CD4-positive, alpha-beta T cell treated with Interleukin-4 for 1 hour (primary cell): Measurements from ENCODE around the gene LITAF.

Experiments
- DNase-seq, 2 donors: peaks; one replicate each; pipeline ENCODE4 v3.0.0-alpha.2; 2020 to 2022

Gene LITAF

GRCh38 chr16:11586856-11587642, at the start of gene LITAF:
Gene LITAF, minus strand, starts transcription at chr16:11586919. Its CDS starts 30,189 bp downstream, at chr16:11556730.
- DNase-seq, result peak; percentile 56 to 60

- DNase-seq, result no peak
These were observed 49.5 kb upstream of the LITAF start for GRCh38 chr16:11636172-11636721.

GRCh38 chr16:11635679-11636171, 49.0 kb upstream of the LITAF start:
- DNase-seq, result no peak

DNA sequence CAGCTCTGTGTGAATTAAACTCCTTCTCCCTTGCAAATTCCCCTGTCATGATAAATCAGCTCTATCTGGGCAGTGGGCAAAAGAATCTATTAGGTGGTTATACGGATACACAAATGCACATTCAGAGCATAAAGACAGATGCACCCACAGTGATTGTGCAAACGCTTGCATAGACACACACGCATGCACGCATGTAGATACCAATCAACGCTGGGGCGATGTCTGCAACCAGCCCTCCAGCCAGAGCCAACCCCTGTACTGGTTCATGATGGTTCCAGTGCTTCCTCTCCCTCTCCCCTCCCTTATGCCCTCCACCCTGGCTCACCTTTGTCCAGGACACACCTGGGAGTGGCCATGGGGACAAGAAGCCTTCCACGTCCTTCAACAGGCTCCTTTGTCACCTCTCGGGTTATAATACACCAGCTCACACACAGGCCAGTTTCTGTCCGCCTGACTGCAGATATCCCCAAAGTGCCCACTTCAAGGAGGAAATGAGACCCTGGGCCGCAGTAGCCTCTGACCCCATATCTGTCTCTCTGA, 48.5 kb upstream of the LITAF start:
- no peak for DNase-seq

DNA sequence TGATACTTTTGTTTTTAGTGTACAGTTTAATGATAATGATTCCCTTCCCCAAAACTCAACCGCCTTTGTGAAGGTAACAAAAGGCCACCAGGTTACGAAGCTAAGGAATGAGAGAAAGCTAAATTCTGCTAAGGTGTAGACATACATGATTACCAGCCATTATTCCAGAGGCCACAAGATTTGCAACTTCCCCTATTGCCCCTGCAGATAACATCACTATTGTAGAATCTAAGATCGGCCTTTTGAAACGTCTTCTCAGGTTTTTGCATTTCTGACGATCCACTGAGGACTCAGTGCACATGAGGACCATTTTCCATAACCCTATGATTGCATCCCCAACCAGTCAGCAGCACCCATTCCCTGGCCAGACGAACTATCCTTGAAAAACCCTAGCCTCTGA, 47.6 kb upstream of the LITAF start:
- no peak for DNase-seq

GRCh38 chr16:11633113-11633512, 46.4 kb upstream of the LITAF start:
- DNase-seq, result no peak

DNA sequence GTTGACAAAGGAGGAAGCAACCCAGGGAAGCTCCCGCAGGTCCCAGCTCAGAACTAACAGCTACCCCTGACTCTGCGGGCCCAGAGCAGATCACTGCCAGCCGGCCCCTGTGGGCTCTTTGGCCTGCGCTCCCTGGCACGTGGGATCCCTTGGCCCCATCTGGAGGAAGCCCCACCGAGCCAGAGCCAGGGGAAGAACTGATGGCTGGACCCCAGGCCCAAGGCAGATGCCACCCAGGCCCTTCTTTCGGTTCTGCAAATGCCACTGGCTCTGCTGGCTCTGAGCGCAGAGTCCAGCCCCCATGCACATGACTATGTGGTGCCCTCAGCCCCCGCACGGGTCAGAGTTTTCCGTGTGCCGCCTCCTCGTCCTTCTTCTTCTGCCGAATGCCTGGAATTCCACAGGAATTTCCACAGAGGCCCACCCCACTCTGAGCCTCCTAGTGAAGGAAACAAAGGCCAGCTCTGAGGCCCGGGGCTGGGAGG, 45.8 kb upstream of the LITAF start:
- DNase-seq, result no peak

DNA sequence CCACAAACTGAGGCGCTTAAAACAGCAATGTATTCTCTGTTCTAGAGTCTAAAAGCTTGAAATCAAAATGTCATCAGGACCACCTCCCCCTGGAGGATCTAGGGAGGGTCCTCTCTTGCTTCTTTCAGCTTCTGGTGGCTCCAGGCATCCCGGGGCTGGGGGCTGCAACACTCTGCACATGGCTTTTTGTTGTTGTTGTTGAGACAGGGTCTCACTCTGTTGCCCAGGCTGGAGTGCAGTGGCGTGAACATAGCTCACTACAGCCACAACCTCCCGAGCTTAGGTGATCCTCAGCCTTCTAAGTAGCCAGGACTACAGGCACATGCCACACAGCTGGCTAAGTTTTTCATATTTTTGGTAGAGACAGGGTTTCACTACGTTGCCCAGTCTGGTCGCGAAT, 44.5 kb upstream of the LITAF start:
- DNase-seq, result no peak

GRCh38 chr16:11630768-11631056, 44.0 kb upstream of the LITAF start:
- DNase-seq, result no peak

- DNase-seq, result no peak
These were observed 43.5 kb upstream of the LITAF start for GRCh38 chr16:11630046-11630767.

GRCh38 chr16:11629071-11630030, 42.6 kb upstream of the LITAF start:
- peak; percentile 20 to 65 for DNase-seq

DNA sequence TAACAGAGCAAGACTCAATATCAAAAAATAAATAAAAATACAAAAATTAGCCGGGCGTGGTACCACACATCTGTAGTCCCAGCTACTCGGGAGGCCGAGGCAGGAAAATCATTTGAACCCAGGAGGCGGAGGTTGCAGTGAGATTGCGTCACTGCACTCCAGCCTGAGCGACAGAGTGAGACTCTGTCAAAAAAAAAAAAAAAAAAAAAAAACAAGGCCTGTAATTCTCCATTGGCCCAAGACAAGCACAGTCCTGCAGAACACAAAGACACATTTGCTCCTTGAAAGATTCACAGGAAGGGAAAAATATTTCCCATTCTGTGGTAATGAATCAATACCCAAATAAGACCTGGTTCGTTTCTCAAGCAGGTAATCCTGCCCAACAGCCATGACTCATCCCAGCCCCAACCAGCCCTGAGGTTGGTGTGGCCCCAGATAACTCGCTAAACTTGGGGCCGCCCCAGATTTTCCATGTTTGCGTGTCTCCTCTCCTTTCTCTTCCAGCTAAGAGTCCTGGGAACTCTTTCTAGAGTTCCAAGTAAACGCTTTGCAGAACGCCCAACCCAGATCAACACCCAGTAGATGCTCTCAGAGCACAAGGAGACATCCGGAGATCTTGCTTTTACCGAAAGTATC, 41.2 kb upstream of the LITAF start:
- DNase-seq, result no peak

DNA sequence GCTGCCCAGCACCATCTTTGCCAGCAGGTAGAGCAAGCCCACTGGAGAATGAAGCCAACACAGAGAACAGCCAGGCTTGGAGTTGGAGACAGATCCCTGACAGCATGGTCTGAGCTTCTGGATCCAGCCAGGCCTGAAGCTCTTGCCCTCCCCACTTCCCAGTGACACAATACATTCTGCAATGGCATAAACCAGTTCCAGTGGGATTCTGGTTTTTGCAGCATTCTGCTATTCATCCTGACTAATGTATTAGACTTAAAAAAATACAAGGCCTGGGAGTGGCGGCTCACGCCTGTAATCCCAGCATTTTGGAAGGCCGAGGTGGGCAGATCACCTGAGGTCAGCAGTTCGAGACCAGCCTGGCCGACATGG, 40.6 kb upstream of the LITAF start:
- DNase-seq, result no peak

GRCh38 chr16:11626657-11627291, 40.1 kb upstream of the LITAF start:
- DNase-seq, result no peak

- DNase-seq, result no peak
These were observed 39.0 kb upstream of the LITAF start for GRCh38 chr16:11625769-11626168.

DNA sequence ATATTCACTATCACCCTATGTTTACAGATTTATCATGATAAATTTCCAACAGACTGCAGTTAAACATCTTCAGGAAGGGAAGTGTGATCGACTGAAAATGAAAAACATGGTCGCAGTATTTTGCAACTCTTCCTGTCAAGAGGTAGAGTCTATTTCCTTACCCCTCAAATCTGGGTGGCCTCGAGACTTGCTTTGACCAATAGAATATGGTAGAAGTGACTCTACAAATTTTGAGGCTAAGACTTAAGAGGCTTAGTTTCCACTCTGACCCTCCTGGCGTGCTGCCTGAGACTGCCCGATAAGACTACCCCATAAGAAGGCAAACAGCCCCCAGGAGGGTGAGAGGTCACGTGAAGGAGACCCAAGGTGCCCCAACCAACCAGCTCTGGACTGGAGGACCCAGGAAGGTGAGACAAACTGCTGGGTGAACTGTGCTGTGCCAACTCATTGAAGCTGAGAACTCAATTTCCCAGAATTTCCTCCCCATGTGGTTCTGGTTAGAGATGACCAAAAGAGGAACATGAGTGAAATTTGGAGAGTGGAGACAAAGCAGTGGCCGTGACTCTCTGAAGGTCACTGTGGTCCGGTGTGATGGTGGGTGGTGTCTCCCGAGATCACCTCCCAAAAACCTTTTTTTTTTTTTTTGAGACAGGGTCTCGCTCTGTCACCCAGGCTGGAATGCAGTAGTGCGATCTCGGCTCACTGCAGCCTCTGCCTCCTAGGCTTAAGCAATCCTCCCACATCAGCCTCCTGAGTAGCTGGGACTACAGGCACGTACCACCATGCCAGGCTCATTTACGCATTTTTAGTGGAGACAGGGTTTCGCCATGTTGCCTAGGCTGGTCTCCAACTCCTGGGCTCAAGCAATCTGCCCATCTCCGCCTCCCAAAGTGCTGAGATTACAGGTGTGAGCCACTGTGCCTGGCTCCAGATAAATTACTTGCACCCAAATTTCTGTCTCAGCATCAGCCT, 38.2 kb upstream of the LITAF start:
- peak in 1 of 2 donors; percentile 50 for DNase-seq

GRCh38 chr16:11624205-11624604, 37.5 kb upstream of the LITAF start:
- no peak for DNase-seq

DNA sequence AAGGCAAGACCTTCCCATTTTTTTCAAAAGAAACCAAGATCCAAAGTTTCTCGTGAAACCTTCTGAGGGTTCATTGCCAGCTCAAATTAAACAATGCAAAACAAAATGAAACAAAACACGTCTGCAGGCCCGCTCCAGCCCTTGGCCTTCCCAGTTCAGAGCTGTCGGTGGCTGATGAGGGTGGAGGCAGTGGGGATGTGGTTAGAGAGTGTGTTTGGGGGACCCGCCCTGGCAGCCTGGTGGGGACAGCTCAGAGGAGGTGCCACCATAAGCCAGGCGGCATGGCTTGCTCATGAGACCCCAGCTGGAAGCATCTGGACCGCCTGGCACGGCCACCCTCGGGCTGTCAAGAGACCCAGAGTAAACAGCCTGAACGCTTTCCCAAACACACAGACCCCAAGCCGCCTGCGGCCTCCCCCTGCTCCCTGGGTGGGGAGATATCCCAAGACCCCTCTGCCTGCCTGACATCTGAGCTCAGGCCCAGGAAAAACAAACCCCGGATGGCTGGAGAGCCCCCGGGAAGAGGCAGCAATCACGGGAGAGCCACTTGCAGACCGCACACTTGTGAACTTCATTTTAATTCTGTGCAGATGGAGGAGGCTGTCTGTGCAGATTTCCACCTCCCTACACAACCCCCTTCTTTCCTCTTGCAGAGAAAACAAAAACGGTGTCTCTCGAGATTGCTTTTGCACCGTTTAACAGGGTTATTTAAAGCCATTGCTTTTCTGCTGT, 35.4 kb upstream of the LITAF start:
- peak; percentile 60 to 66 for DNase-seq

DNA sequence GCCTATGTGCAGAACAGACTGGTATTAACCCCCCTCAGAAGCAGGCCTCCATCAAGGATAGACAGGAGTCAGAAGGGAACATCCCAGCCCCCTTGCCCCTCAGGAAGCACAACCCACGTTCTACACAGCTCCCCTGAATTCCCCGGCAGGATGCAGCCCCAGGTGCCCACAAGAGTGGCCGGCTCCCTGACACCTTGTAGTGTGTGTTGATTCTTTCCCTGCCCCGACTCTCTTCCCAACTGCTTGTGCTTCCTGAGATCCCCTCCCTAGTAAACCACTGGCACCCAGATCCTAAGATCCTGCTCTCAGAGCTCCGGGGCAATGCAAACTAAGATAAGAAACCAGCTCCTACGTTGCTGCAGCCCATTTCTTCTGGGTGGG, 34.8 kb upstream of the LITAF start:
- no peak for DNase-seq
